Adipocyte (in vitro differentiated cells): ENCODE measurements around the gene RHOB.
"Not testable (repeated sequence)": the region's sequence is repeated elsewhere in the genome, so short reads cannot be mapped to it uniquely, and the experiment has no call there.

Experiments
- DNase-seq: peaks from one replicate; pipeline ENCODE4 v3.0.0-alpha.2; 2015; ENCODE audit warnings: low read depth
- H3K27me3 ChIP-seq: replicated peaks from 2 replicates; pipeline ENCODE4 v1.7.0; 2013; ENCODE audit warnings: mild to moderate bottlenecking, low read length, moderate library complexity; ENCODE audit not compliant: control insufficient read depth, insufficient read depth
- H3K36me3 ChIP-seq: 2 replicates; pipeline ENCODE4 v1.7.0; 2013; ENCODE audit warnings: low read length, mild to moderate bottlenecking, moderate library complexity; ENCODE audit not compliant: control insufficient read depth, insufficient read depth, severe bottlenecking
- H3K4me1 ChIP-seq: 2 replicates; pipeline ENCODE4 v1.7.0; 2013; ENCODE audit warnings: mild to moderate bottlenecking, low read length, moderate library complexity; ENCODE audit not compliant: control insufficient read depth, insufficient read depth
- H3K4me3 ChIP-seq: 2 replicates; pipeline ENCODE4 v1.7.0; 2013; ENCODE audit warnings: mild to moderate bottlenecking, low read length, moderate library complexity
- H3K9ac ChIP-seq: 2 replicates; pipeline ENCODE4 v1.7.0; 2013; ENCODE audit warnings: mild to moderate bottlenecking, low read length, moderate library complexity
- H3K9me3 ChIP-seq: 2 replicates; pipeline ENCODE4 v1.7.0; 2013; ENCODE audit warnings: mild to moderate bottlenecking, low read length, moderate library complexity; ENCODE audit not compliant: control insufficient read depth

The RHOB gene

DNA sequence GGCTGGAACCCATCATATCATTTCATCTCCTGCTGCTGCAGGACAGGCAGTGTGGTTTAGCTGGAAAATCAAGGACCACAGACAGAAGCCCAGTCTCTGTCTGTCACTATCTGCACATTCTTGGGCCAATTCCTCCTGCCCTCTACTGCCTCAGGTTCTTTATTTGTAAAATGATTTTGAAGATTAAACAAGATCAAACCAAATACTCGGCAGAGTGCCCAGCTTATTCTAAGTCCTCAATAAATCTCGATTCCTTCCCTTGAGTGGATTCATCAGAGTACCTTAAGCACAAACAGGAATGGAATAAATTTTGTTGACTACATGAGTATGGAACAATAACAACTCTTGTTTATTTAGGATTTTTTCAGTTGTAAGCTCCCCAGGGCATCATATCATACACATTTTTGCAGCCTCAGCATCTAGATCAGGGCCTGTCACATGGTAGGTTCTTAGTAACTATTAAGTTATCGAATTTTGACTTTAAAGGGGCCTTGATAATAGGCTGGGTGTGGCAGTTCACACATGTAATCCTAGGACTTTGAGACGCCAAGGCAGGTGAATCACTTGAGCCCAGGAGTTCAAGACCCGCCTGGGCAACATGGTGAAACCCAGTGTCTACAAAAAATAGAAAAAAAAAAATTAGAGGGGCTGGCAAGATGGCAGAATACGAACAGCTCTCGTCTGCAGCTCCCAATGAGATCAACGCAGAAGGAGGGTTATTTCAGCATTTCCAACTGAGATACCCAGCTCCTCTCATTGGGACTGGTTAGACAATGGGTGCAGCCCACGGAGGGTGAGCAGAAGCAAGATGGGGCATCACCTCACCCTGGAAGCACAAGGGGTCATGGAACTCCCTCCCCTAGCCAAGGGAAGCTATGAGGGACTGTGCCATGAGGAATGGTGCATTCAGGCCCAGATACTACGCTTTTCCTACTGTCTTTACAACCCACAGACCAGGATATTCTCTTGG, 11.1 kb downstream of the RHOB start:
- DNase-seq: no peak

DNA sequence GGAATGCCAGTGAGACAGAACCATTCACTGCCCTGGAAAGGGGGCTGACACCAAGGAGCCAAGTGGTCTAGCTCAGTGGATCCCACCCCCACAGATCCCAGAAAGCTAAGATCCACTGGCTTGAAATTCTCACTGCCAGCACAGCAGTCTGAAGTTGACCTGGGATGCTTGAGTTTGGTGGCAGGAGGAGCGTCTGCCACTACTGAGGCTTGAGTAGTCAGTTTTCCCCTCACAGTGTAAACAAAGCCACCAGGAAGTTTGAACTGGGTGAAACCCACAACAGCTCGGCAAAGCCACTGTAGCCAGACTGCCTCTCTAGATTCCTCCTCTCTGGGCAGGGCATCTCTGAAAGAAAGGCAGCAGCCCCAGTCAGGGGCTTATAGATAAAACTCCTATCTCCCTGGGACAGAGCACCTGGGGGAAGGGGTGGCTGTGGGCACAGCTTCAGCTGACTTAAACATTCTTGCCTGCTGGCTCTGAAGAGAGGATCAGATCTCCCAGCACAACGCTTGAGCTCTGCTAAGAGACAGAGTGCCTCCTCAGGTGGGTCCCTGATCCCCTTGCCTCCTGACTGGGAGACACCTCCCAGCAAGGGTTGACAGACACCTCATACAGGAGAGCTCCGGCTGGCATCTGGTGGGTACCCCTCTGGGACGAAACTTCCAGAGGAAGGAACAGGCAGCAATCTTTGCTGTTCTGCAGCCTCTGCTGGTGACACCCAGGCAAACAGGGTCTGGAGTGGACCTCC, 12.0 kb downstream of the RHOB start:
- H3K4me3 ChIP-seq, H3K9ac ChIP-seq, H3K27me3 ChIP-seq, H3K36me3 ChIP-seq, H3K9me3 ChIP-seq, DNase-seq: not testable (repeated sequence)
- H3K4me1 ChIP-seq: peaks cover 13% of the 10 kb centered on the region

More for the DNA sequence above, 11.1 kb downstream of the RHOB start:
- Histone ChIP-seq H3K36me3 (no peaks in the 10 kb centered on the region), H3K9ac (no peak overlapping the region), H3K27me3 (no peaks in the 10 kb centered on the region), H3K9me3 (no peaks in the 10 kb centered on the region), H3K4me3 (no peak overlapping the region), H3K4me1 (peaks cover 13% of the 10 kb centered on the region)

DNA sequence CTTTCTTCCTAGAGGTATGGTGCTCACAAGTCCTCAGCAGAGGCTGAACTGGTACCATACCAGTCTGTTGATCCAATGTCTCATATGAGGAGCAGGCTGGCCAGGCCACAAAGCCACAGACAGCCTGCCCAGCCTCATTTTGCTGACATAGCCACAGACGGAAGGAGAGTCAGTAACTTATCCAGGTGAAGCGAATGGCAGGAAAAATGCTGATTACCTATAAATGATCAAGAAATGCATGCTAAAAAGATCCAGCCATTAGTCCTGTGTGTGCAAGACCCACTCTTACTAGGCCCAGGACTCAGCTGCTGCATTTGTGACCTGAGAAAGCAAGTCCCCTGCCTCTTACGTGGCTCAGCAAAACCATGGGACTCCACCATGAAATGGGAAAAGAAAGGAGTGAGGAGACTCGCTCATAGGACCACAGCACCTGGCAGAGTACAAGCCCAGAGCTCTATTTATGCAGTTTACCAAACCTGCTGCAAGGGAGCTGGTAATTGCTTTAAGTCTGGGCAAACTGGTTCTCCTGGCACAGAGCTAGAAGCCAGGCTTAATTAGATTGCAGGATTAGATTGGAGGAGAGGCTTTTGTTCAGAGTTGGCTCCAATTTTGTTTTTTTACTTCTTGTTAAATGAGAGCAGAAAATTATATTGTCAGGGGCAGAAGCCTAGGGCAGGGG, 19.0 kb downstream of the RHOB start:
- Histone ChIP-seq H3K9me3 (no peaks in the 10 kb centered on the region), H3K27me3 (no peaks in the 10 kb centered on the region), H3K4me3 (no peak overlapping the region), H3K4me1 (peaks cover 16% of the 10 kb centered on the region), H3K36me3 (no peaks in the 10 kb centered on the region), H3K9ac (peak overlapping the region; percentile 7)
- DNase-seq: no peak

DNA sequence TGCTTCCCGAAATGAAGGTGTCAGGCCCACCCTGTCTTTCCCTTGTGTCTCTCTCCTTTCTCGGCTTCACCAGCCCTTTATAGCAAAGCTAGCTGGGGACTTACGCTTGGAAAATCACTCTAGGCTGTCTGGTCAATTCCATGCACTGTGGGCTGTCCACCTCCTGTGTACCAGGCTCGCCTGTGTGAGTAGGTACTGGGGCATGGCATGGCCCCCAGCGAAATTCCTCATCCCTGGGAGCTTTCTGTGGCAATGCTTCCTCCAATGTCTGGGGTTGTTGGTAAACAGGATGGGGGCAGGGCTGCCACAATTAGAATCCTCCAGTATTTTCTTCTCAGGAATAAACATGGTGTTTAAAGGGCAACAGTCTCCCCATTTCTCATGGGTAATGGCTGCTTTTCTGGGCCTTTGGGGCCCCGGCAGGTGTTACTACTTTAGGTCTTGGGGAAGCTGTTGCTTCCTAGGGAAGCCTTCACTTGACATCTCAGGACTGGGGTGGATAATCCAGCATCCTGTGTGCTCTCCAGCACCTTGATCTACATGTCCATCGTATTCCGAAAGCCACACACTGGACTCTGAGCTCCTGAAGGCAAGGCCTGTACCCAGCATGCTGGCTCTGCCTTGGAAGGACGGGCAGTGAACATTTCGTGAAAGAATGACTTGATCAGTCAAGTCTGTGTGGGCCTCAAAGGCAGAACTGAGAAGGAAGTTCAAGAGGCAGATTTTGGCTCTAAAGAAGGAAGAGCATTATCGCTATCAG, 21.1 kb downstream of the RHOB start:
- no peak overlapping the region for H3K9ac ChIP-seq
- no peaks in the 10 kb centered on the region for H3K9me3 ChIP-seq
- H3K27me3 ChIP-seq: no peaks in the 10 kb centered on the region
- DNase-seq: no peak
- H3K4me1 ChIP-seq: peaks cover 16% of the 10 kb centered on the region
- H3K36me3 ChIP-seq: no peaks in the 10 kb centered on the region
- no peak overlapping the region for H3K4me3 ChIP-seq

DNA sequence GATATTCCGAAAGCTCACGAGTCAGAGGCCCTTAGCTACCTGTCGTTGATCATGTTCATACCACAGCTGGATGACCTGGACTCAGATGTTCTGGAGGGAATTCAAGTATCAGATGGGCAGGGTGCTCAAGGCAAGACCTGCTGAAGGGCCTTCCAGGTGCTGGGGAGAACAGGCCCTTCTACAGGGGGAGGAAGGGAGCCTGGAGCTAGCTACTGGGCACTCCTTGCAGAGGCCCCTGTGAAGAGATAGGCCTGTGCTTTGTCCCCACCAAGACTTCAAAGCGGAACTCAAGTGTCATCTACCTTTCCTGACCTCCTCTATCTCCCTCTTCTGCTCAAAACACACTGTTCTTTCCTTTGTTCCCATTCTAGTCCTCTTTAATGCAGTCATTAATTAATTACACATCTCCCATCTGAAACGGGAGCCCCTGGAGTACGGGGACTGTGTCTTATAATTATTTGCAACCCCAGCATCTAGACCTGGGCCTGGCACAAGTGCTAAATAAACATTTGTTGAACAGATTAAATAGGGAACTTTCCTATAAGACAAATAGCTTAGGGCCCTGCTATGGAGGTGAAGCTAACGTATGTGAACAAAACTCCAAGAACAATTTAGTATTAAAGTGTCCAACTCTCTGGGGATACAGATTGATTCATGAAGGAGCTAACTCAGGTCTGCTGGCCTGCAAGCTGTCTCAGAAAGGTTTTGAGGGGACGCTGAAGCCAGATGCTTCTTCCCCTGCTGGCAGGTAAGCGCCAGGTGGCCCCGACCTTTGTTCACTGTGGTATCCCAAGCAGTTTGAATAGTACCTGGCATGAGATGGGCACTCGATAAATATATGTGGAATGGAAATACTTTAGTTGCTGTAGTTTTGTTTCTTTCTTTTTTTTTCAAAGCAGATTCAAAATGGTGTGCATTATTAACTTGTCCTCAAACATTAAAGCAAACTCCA, 22.0 kb downstream of the RHOB start:
- Histone ChIP-seq H3K27me3 (no peaks in the 10 kb centered on the region), H3K36me3 (no peaks in the 10 kb centered on the region), H3K4me1 (peaks cover 16% of the 10 kb centered on the region), H3K9me3 (no peaks in the 10 kb centered on the region), H3K4me3 (no peak overlapping the region), H3K9ac (no peak overlapping the region)
- DNase-seq: no peak

DNA sequence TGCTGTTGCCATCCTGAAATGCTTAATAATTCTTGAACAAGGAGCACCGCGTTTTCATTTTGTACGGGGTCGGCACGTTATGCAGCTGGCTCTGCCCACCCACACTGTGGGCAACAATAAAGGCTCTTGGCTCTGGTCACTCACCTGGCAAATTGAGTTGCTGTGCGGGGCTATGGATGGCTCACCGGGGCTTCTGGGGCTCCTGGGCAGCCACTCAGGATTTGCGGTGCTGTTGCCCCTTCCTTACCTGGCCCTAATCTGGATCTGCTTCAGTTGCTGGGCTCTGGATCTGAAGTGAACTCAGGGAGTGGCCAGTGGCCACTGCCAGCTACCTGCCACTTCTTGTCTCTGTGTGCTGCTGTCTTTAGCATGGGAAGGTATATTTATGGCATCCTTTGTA, 22.7 kb downstream of the RHOB start:
- Histone ChIP-seq H3K4me1 (peaks cover 20% of the 10 kb centered on the region), H3K9me3 (no peaks in the 10 kb centered on the region), H3K4me3 (no peak overlapping the region), H3K9ac (no peak overlapping the region), H3K27me3 (no peaks in the 10 kb centered on the region), H3K36me3 (no peaks in the 10 kb centered on the region)
- DNase-seq: no peak

DNA sequence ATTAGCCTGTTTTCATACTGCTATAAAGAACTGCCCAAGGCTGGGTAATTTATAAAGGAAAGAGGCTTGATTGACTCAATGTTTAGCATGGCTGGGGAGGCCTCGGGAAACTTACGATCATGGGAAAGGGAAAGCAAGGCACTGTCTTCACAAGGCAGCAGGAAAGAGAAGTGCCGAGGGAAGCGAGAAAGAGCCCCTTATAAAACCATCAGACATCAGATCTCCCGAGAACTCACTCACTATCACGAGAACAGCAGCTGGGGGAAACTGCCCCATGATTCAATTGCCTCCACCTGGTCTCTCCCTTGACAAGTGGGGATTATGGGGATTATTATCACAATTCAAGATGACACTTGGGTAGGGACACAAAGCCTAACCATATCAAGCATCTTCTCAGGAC, 23.3 kb downstream of the RHOB start:
- H3K4me1 ChIP-seq: peaks cover 23% of the 10 kb centered on the region

DNA sequence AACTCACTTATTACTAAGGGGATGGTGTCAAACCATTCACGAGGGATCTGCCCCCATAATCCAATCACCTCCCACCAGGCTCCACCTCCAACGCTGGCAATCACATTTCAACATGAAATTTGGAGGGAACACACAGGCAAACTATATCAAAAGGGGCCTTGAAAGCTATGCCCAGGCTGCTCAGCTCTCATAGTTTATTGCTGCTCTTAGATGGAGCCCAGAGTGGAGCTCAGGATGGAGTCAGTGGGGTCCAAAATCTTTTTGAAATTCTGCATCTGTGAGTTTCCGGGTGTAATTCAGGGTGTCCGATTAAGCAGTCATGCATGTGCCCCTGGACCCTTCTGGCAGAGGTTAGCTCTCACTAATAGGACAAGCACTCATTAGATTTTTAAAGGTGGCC, 24.3 kb downstream of the RHOB start:
- DNase-seq: no peak
- Histone ChIP-seq H3K4me3 (no peak overlapping the region), H3K4me1 (peaks cover 18% of the 10 kb centered on the region), H3K9me3 (no peaks in the 10 kb centered on the region), H3K27me3 (no peaks in the 10 kb centered on the region), H3K9ac (no peak overlapping the region), H3K36me3 (no peaks in the 10 kb centered on the region)

More for the DNA sequence above, 23.3 kb downstream of the RHOB start:
- H3K4me3 ChIP-seq: no peak overlapping the region
- H3K9ac ChIP-seq: no peak overlapping the region
- DNase-seq: no peak
- H3K9me3 ChIP-seq: no peaks in the 10 kb centered on the region
- no peaks in the 10 kb centered on the region for H3K36me3 ChIP-seq
- no peaks in the 10 kb centered on the region for H3K27me3 ChIP-seq

DNA sequence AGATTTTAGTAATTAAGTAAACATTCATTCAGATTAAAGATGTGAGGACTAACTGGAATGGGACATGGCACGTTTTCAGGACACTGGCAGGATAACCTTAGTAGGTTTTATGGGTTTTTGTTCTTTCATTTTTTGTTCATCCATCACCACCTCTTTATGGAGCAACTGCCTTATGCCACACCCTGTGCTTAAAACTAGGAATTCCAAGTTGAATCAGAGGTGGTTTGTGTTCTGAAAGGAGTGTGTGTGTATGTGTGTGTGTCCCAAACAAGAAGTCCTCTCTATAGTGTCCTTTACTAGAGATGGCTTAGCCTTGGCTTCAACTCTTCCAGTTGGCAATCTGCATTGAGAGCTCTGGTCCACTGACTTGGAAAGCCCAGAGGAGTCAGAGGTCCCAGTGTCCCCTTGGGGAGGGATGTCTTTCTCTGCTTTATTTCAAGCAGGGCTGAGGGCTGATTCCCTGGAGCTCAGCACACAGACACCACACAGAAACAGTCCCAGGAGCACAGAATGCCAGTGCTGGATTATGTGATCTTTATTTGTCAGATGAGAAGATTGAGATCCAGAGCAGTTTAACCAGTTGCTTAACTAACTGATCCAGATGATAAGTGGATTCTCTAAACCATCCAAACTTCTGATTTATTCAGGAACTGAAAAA, 25.2 kb downstream of the RHOB start:
- peaks cover 12% of the 10 kb centered on the region for H3K4me1 ChIP-seq
- H3K9ac ChIP-seq: no peak overlapping the region
- H3K9me3 ChIP-seq: no peaks in the 10 kb centered on the region
- H3K36me3 ChIP-seq: no peaks in the 10 kb centered on the region
- no peak overlapping the region for H3K4me3 ChIP-seq
- no peaks in the 10 kb centered on the region for H3K27me3 ChIP-seq
- no peak for DNase-seq
